ENCODE results near the gene SORBS1.

GRCh38 chr10:95416270-95416669 is 144.9 kb downstream of the SORBS1 start:
- TF ChIP-seq RNF2 (IDR thresholded peaks at IDR 0.05) (no peak), TEAD1 (CRISPR knock-in tag; IDR thresholded peaks at IDR 0.05) (no peak), HDAC1 (IDR thresholded peaks at IDR 0.05) (no peak), ZBTB5 (IDR thresholded peaks at IDR 0.05) (no peak), CEBPZ (IDR thresholded peaks at IDR 0.05; ENCODE audit: borderline replicate concordance, low read depth, low read length) (no peak), SIX5 (IDR thresholded peaks at IDR 0.05; ENCODE audit: borderline replicate concordance in 1 of 2, insufficient read depth in 1 of 2, low read depth in 1 of 2, low read length in 2 of 2) (no peak), HDGF (IDR thresholded peaks at IDR 0.05) (no peak), HDAC2 (IDR thresholded peaks at IDR 0.05) (no peak), ZNF512 (tag; IDR thresholded peaks at IDR 0.05) (no peak), USF1 (CRISPR knock-in tag; IDR thresholded peaks at IDR 0.05) (no peak)
